Measurements from ENCODE around the gene KCNJ3. TPM values are rescaled to one million over a fixed set of nuclear protein-coding genes. Genes with fewer than 3 reads are reported as not detected.

Gene KCNJ3
- total RNA-seq, 1 experiment from 2014 or later, result 0.31 TPM

DNA sequence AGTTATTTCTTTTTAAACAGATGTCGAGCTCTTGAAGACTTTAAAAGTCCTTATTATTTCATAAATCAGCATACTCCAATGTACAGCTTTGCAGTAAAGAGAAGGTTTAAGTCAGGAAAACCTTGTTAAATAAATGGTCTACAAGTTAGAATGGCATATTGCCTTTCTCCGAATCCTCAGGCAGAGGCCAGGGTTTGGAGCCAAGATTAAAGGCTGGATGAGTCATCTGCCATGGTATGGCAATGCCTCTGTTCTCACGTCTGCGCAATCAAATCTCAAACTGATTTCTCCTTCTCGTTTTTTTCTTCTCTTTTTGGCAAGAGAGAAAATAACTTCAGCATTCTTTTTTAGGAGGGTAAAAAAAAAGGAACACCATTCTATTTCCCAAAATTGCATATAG lies 5.6 kb upstream of the KCNJ3 start:
- Mint-ChIP-seq H3K4me1 (peaks cover 5% of the 10 kb centered on the region; the same call in 1 of the 2 replicates), H3K36me3 (no peaks in the 10 kb centered on the region), H3K9me3 (no peaks in the 10 kb centered on the region), H3K27me3 (ENCODE audit: low read depth) (peaks cover 26% of the 10 kb centered on the region), H3K4me3 (no peak overlapping the region), H3K27ac (no peak overlapping the region)
- ChIA-PET CTCF (no interaction called here), POLR2A (no interaction called here)
- ATAC-seq (no peak), DNase-seq (ENCODE audit: low spot score) (no peak)
- TF ChIP-seq SP1 (CRISPR knock-in tag; conservative IDR thresholded peaks at IDR 0.05), result no peak
- TF ChIP-seq FOXJ3 (CRISPR knock-in tag; IDR thresholded peaks at IDR 0.05; ENCODE audit: borderline replicate concordance), result no peak
- no peak for TF ChIP-seq NR3C1 (CRISPR knock-in tag; conservative IDR thresholded peaks at IDR 0.05; ENCODE audit: low read depth)
- TF ChIP-seq, protein P1, sequence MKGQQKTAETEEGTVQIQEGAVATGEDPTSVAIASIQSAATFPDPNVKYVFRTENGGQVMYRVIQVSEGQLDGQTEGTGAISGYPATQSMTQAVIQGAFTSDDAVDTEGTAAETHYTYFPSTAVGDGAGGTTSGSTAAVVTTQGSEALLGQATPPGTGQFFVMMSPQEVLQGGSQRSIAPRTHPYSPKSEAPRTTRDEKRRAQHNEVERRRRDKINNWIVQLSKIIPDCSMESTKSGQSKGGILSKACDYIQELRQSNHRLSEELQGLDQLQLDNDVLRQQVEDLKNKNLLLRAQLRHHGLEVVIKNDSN (CRISPR knock-in tag; IDR thresholded peaks at IDR 0.05), result no peak
- no peak for TF ChIP-seq ZNF138 (CRISPR knock-in tag; conservative IDR thresholded peaks at IDR 0.05)
- TF ChIP-seq, protein P2, sequence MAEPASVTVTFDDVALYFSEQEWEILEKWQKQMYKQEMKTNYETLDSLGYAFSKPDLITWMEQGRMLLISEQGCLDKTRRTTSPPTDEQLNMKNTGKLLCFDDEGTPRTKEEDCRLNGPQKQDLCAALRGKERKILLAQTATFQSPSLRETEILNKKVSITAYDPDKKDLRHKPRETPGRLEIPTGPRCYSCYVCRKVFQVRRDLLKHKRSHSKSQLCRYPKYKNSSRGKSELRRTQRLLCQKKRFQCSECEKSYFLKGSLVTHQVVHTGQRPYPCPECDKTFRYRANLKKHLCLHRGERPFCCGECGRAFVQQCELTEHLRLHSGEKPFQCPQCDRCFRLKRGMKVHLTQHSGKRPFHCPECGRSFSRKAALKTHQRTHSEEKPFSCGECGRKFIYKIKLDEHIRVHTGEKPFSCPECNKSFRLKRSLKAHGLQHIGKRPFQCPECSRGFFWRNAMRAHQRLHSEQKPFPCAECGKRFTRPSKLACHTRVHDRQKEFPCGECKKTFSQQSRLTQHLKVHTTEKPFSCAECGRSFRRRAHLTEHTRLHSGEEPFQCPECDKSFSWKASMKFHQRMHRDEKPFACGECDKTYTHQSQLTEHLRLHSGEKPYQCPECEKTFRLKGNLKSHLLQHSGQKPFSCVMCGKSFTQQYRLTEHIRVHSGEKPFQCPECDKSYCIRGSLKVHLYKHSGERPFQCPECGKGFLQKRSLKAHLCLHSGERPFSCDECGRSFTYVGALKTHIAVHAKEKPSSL (CRISPR knock-in tag; conservative IDR thresholded peaks at IDR 0.05), result no peak
- TF ChIP-seq ZNF263 (CRISPR knock-in tag; IDR thresholded peaks at IDR 0.05; ENCODE audit: low read depth), result no peak
- TF ChIP-seq RORB (CRISPR knock-in tag; IDR thresholded peaks at IDR 0.05), result no peak
- TF ChIP-seq EMX1 (CRISPR knock-in tag; IDR thresholded peaks at IDR 0.05), result no peak
- TF ChIP-seq RELA (CRISPR knock-in tag; IDR thresholded peaks at IDR 0.05; ENCODE audit: borderline replicate concordance), result no peak
- TF ChIP-seq GABPB1 (CRISPR knock-in tag; IDR thresholded peaks at IDR 0.05), result no peak
- no peak for TF ChIP-seq GTF2I (CRISPR knock-in tag; conservative IDR thresholded peaks at IDR 0.05)
- TF ChIP-seq, protein P3, sequence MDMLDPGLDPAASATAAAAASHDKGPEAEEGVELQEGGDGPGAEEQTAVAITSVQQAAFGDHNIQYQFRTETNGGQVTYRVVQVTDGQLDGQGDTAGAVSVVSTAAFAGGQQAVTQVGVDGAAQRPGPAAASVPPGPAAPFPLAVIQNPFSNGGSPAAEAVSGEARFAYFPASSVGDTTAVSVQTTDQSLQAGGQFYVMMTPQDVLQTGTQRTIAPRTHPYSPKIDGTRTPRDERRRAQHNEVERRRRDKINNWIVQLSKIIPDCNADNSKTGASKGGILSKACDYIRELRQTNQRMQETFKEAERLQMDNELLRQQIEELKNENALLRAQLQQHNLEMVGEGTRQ (CRISPR knock-in tag; IDR thresholded peaks at IDR 0.05), result no peak

DNA sequence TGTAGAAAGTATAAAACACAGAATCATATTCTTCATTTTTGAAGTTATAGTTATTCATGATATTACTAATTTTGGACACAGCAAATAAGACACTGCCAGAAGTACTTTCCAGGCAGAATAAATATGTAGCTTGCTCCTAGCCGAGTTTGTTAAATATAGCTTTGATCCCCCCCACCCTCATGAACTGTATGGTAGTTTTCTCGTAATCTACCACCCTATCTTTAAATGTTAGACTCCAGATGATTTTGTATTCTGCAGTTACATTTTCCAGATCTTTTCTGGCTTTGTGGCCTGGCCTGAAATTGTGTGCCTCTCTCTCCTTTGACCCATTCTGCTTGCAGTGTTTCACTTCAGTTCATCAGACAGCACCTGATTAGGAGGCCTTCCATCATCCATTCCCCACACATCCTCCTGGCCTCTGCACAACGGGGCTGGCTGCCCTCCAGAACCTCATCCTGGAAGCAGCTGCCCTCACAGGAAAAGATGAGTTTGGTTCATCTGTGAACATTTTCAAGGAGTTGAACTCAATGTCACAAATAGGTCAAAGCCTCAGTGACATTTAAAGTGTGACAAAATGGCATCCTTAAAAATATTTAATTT lies 4.7 kb upstream of the KCNJ3 start:
- ChIA-PET CTCF (no interaction called here), POLR2A (no interaction called here)
- Mint-ChIP-seq H3K36me3 (no peaks in the 10 kb centered on the region), H3K27me3 (ENCODE audit: low read depth) (peaks cover 35% of the 10 kb centered on the region), H3K4me3 (no peak overlapping the region), H3K9me3 (no peaks in the 10 kb centered on the region), H3K27ac (no peak overlapping the region), H3K4me1 (peaks cover 5% of the 10 kb centered on the region)
- no peak for DNase-seq (ENCODE audit: low spot score)
- TF ChIP-seq EMX1 (CRISPR knock-in tag; IDR thresholded peaks at IDR 0.05) (no peak), TP53 (CRISPR knock-in tag; IDR thresholded peaks at IDR 0.05) (no peak), ESRRA (CRISPR knock-in tag; IDR thresholded peaks at IDR 0.05; ENCODE audit: borderline replicate concordance) (no peak)
- TF ChIP-seq, protein P4, sequence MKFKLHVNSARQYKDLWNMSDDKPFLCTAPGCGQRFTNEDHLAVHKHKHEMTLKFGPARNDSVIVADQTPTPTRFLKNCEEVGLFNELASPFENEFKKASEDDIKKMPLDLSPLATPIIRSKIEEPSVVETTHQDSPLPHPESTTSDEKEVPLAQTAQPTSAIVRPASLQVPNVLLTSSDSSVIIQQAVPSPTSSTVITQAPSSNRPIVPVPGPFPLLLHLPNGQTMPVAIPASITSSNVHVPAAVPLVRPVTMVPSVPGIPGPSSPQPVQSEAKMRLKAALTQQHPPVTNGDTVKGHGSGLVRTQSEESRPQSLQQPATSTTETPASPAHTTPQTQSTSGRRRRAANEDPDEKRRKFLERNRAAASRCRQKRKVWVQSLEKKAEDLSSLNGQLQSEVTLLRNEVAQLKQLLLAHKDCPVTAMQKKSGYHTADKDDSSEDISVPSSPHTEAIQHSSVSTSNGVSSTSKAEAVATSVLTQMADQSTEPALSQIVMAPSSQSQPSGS (CRISPR knock-in tag; IDR thresholded peaks at IDR 0.05; ENCODE audit: borderline replicate concordance, low read depth), result no peak
- no peak for ATAC-seq

DNA sequence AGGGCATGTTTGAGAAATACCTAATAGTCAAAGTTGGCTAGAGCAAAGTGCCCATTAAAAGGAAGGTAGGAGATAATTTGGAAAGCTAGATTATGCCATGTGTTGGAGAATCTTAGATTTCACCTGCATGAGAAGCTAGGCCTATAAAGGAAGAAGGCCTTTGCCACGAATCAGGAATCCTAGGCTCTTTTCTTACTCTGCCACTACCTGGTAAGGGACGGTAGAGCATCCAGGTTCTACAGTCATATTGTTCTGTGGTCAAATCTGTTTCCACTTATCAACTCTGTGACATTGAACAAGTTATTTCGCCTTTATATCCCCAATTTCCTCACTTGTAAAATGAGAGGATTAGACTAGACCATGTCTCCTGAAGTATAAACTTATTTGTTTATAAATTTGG lies 3.6 kb upstream of the KCNJ3 start:
- no peak overlapping the region for H3K27ac Mint-ChIP-seq
- DNase-seq (ENCODE audit: low spot score) (no peak), ATAC-seq (no peak)
- peaks cover 46% of the 10 kb centered on the region for H3K27me3 Mint-ChIP-seq (ENCODE audit: low read depth)
- peaks cover 14% of the 10 kb centered on the region for H3K4me1 Mint-ChIP-seq
- no peaks in the 10 kb centered on the region for H3K36me3 Mint-ChIP-seq
- POLR2A ChIA-PET, result no interaction called here
- no peaks in the 10 kb centered on the region for H3K9me3 Mint-ChIP-seq
- CTCF ChIA-PET, result interaction anchor here (0.6 kb wide), 1 partner anchor 256 kb away, joined by 3 read pairs; no protein-coding TSS in a partner anchor
- H3K4me3 Mint-ChIP-seq, result no peak overlapping the region
- TF ChIP-seq GTF2I (CRISPR knock-in tag; conservative IDR thresholded peaks at IDR 0.05) (no peak), CREM (CRISPR knock-in tag; IDR thresholded peaks at IDR 0.05) (no peak), FOXP1 (CRISPR knock-in tag; IDR thresholded peaks at IDR 0.05; ENCODE audit: borderline replicate concordance) (no peak), ZNF423 (CRISPR knock-in tag; IDR thresholded peaks at IDR 0.05) (no peak), KAT7 (CRISPR knock-in tag; IDR thresholded peaks at IDR 0.05; ENCODE audit: borderline replicate concordance) (no peak), NR3C1 (CRISPR knock-in tag; conservative IDR thresholded peaks at IDR 0.05; ENCODE audit: low read depth) (no peak)
- TF ChIP-seq, protein P2 (CRISPR knock-in tag; conservative IDR thresholded peaks at IDR 0.05), result no peak
- TF ChIP-seq, protein P5, sequence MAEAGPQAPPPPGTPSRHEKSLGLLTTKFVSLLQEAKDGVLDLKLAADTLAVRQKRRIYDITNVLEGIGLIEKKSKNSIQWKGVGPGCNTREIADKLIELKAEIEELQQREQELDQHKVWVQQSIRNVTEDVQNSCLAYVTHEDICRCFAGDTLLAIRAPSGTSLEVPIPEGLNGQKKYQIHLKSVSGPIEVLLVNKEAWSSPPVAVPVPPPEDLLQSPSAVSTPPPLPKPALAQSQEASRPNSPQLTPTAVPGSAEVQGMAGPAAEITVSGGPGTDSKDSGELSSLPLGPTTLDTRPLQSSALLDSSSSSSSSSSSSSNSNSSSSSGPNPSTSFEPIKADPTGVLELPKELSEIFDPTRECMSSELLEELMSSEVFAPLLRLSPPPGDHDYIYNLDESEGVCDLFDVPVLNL (CRISPR knock-in tag; IDR thresholded peaks at IDR 0.05; ENCODE audit: borderline replicate concordance, low read depth), result no peak
- TF ChIP-seq, protein P6, sequence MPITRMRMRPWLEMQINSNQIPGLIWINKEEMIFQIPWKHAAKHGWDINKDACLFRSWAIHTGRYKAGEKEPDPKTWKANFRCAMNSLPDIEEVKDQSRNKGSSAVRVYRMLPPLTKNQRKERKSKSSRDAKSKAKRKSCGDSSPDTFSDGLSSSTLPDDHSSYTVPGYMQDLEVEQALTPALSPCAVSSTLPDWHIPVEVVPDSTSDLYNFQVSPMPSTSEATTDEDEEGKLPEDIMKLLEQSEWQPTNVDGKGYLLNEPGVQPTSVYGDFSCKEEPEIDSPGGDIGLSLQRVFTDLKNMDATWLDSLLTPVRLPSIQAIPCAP (CRISPR knock-in tag; IDR thresholded peaks at IDR 0.05), result no peak

All from WTC11 (cell line).